AG04450 (cell line): ENCODE results near the gene UCMA. TPM values are rescaled to one million over a fixed set of nuclear protein-coding genes. Genes with fewer than 3 reads are reported as not detected.
A peak's percentile ranks its signal among the peaks of the same experiment; 100 is the strongest.

Experiments used
- CTCF ChIA-PET: fragments of 300-600, 350-600 bp; formaldehyde crosslinking; extraction: SDS; loops from one replicate; lab custom pipeline; 2022; ENCODE audit warnings: antibody characterized with exemption, inconsistent platforms; lab: Charles Lee
- POLR2A ChIA-PET: fragments of 350-600 bp; formaldehyde crosslinking; extraction: SDS; loops from one replicate; lab custom pipeline; 2021; ENCODE audit warnings: antibody characterized with exemption, inconsistent platforms; lab: Yijun Ruan, JAX
- DNase-seq: peaks from one replicate; pipeline ENCODE4 v3.0.0-alpha.2; 2011; ENCODE audit warnings: low read depth, low spot score
- H3K27ac ChIP-seq: one replicate; pipeline ENCODE4 v1.5.1; 2012; ENCODE audit warnings: low read depth, low read length, control low read depth
- H3K27me3 ChIP-seq: one replicate; pipeline ENCODE4 v1.6.0; 2012; ENCODE audit warnings: low read length; ENCODE audit not compliant: control insufficient read depth, insufficient read depth
- H3K4me3 ChIP-seq: 2 replicates; pipeline ENCODE4 v1.5.1; 2011; ENCODE audit warnings: mild to moderate bottlenecking, low read depth, low read length, control low read depth
- H3K9me3 ChIP-seq: 2 replicates; pipeline ENCODE4 v1.5.1; 2012; ENCODE audit warnings: low read length; ENCODE audit not compliant: control insufficient read depth, insufficient read depth
- polyA plus RNA-seq: library from polyadenylated mRNA; depleted of rRNA; stranded (reverse); fragments of >200 nt; gene quantifications from 2 replicates; pipeline ENCODE4 v1.2.3, GENCODE V29; 2011
- TF ChIP-seq, protein P1 (sequence below): IDR thresholded peaks from 2 replicates; pipeline ENCODE4 v1.5.1; 2011; ENCODE audit warnings: low read depth, low read length, control low read depth, inconsistent platforms

Gene UCMA
- polyA plus RNA-seq, 1 experiment: not detected

DNA sequence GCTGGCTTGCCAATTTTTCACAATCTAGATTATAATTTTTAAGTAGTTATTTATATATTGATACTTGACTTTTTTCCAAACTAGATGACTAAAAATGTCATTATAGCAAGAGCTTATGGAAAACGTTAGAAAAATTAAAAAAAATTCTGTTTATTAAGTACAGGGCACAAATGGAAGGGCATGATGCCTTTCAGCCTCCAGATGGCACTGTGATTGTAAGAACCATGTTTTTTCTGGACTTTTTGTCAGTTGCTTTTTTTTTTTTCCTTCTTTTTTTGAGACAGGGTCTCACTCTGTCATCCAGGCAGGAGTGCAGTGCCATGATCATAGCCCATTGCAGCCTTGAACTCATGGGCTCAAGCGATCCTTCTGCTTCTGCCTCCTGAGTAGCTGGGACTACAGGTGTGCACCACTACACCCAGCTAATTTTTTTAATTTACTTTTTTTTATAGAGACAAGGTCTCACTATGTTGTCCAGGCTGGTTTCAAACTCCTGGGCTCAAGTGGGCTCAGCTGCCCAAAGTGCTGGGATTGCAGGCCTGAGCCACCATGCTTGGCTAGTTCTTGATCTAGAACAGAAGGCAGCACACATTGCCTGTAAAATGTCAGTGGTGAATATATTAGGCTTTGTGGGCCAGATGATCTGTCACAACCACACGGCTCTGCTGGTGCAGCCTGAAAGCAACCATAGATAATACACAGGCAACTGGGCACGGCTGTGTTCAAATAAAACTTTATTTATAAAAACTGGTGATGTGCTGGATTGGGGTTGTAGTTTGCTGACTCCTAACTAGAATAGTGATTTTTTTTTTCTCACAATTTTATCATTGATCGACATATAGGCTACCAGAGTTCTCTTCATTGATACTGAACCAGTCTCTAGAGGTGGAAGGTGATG, 27.4 kb downstream of the UCMA start:
- H3K27ac ChIP-seq: no peak overlapping the region
- TF ChIP-seq, protein P1, sequence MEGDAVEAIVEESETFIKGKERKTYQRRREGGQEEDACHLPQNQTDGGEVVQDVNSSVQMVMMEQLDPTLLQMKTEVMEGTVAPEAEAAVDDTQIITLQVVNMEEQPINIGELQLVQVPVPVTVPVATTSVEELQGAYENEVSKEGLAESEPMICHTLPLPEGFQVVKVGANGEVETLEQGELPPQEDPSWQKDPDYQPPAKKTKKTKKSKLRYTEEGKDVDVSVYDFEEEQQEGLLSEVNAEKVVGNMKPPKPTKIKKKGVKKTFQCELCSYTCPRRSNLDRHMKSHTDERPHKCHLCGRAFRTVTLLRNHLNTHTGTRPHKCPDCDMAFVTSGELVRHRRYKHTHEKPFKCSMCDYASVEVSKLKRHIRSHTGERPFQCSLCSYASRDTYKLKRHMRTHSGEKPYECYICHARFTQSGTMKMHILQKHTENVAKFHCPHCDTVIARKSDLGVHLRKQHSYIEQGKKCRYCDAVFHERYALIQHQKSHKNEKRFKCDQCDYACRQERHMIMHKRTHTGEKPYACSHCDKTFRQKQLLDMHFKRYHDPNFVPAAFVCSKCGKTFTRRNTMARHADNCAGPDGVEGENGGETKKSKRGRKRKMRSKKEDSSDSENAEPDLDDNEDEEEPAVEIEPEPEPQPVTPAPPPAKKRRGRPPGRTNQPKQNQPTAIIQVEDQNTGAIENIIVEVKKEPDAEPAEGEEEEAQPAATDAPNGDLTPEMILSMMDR: peak; percentile 69
- H3K4me3 ChIP-seq: no peak overlapping the region
- no peaks in the 10 kb centered on the region for H3K9me3 ChIP-seq
- peak; percentile 21 for DNase-seq
- ChIA-PET CTCF (interaction anchor here (0.6 to 5.1 kb wide), 39 partner anchors 8 to 1895 kb away, joined by 3 to 137 read pairs (median 5); partner anchors contain the start of gene PHYH), POLR2A (interaction anchor here (0.7 kb wide), 2 partner anchors 16 to 24 kb away, joined by 4 to 5 read pairs; no protein-coding TSS in a partner anchor)
- H3K27me3 ChIP-seq: no peaks in the 10 kb centered on the region

GRCh38 chr10:13206091-13206490, 28.1 kb downstream of the UCMA start:
- TF ChIP-seq, protein P1: no peak
- no peak for DNase-seq

GRCh38 chr10:13201132-13201531, 33.0 kb downstream of the UCMA start:
- TF ChIP-seq, protein P1: no peak
- ChIA-PET POLR2A (interaction anchor here (0.8 kb wide), 1 partner anchor 99 kb away, joined by 3 read pairs; the partner anchor contains the start of gene PHYH), CTCF (no interaction called here)
- H3K27ac ChIP-seq: peak overlapping the region; percentile 11
- H3K9me3 ChIP-seq: no peaks in the 10 kb centered on the region
- no peak overlapping the region for H3K4me3 ChIP-seq
- DNase-seq: peak; percentile 16
- no peaks in the 10 kb centered on the region for H3K27me3 ChIP-seq

More at GRCh38 chr10:13206091-13206490, 28.1 kb downstream of the UCMA start:
- Histone ChIP-seq H3K4me3 (no peak overlapping the region), H3K27ac (peak overlapping the region; percentile 11), H3K27me3 (no peaks in the 10 kb centered on the region), H3K9me3 (no peaks in the 10 kb centered on the region)
- ChIA-PET POLR2A (interaction anchor here (0.7 kb wide), 2 partner anchors 15 to 25 kb away, joined by 4 to 5 read pairs; no protein-coding TSS in a partner anchor), CTCF (interaction anchor here (0.6 to 5.1 kb wide), 37 partner anchors 8 to 1896 kb away, joined by 3 to 137 read pairs (median 5); partner anchors contain the start of gene PHYH)

DNA sequence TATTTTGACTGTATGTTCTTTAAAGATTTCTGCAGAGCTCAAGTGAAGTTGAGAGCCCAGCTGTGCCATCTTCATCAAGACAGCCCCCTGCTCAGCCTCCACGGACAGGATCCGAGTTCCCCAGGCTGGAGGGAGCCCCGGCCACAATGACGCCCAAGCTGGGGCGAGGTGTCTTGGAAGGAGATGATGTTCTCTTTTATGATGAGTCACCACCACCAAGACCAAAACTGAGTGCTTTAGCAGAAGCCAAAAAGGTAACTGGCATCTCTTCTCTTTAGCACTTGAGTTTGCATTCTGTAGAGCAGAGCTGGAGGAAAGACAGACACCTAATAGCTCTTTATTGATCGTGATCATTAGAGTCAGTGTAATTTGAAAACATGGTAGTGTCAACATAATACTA, 39.2 kb downstream of the UCMA start:
- TF ChIP-seq, protein P1: no peak
- ChIA-PET POLR2A (no interaction called here), CTCF (interaction anchor here (1.4 to 2.4 kb wide), 2 partner anchors 12 to 35 kb away, joined by 3 to 13 read pairs; no protein-coding TSS in a partner anchor)
- H3K9me3 ChIP-seq: no peaks in the 10 kb centered on the region
- H3K27ac ChIP-seq: no peak overlapping the region
- H3K27me3 ChIP-seq: no peaks in the 10 kb centered on the region
- H3K4me3 ChIP-seq: no peak overlapping the region
- DNase-seq: no peak

DNA sequence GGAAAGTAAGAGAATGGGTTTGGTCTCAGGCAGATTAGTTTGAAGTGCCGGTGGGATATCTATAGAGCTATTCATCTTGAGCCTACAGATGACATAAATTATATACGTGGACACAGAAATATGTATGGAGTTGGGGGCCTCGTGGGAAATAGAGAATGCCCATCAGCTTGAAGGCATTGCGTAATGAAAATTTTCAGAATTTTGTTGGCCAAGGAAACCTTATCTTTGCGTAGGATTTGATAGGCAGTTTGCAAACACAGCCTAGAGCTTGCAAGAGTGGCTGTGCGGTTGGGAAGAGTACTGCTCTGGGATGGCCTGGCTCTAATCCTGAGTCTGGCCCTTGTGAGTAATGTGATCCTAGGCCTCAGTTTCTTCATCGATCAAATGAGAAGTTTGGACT, 40.5 kb downstream of the UCMA start:
- DNase-seq: no peak
- CTCF ChIA-PET: interaction anchor here (2.4 kb wide), 1 partner anchor 13 kb away, joined by 13 read pairs; no protein-coding TSS in a partner anchor

More for the DNA sequence above, 40.5 kb downstream of the UCMA start:
- H3K9me3 ChIP-seq: no peaks in the 10 kb centered on the region
- H3K27me3 ChIP-seq: no peaks in the 10 kb centered on the region
- TF ChIP-seq, protein P1: no peak
- H3K27ac ChIP-seq: no peak overlapping the region
- H3K4me3 ChIP-seq: no peak overlapping the region
- POLR2A ChIA-PET: no interaction called here
